ENCODE measurements around the gene ACTR3. TPM values are rescaled to one million over a fixed set of nuclear protein-coding genes. Genes with fewer than 3 reads are reported as not detected.

Gene ACTR3
- total and polyA plus RNA-seq, 2 of the 8 experiments (the other 6 are each of a cell fraction or from before 2014, with no cell fraction given), result 51.7 to 184 TPM

- no peak overlapping the region for H2BK5ac ChIP-seq (ENCODE audit: low read depth, low read length)
- TF ChIP-seq, protein P1, sequence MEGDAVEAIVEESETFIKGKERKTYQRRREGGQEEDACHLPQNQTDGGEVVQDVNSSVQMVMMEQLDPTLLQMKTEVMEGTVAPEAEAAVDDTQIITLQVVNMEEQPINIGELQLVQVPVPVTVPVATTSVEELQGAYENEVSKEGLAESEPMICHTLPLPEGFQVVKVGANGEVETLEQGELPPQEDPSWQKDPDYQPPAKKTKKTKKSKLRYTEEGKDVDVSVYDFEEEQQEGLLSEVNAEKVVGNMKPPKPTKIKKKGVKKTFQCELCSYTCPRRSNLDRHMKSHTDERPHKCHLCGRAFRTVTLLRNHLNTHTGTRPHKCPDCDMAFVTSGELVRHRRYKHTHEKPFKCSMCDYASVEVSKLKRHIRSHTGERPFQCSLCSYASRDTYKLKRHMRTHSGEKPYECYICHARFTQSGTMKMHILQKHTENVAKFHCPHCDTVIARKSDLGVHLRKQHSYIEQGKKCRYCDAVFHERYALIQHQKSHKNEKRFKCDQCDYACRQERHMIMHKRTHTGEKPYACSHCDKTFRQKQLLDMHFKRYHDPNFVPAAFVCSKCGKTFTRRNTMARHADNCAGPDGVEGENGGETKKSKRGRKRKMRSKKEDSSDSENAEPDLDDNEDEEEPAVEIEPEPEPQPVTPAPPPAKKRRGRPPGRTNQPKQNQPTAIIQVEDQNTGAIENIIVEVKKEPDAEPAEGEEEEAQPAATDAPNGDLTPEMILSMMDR (IDR thresholded peaks at IDR 0.05; ENCODE audit: control extremely low read depth in 1 of 3, insufficient read depth in 1 of 3, low read depth in 1 of 3, low read length in 3 of 3), result no peak
- TF ChIP-seq SRF (IDR thresholded peaks at IDR 0.05; ENCODE audit: low read depth, low read length), result no peak
- TF ChIP-seq TEAD4 (IDR thresholded peaks at IDR 0.05; ENCODE audit: low read depth, low read length), result no peak
- TF ChIP-seq CTBP2 (IDR thresholded peaks at IDR 0.05; ENCODE audit: borderline replicate concordance, insufficient read depth, insufficient read length, low read length), result no peak
- no peak for TF ChIP-seq GTF2F1 (IDR thresholded peaks at IDR 0.05; ENCODE audit: borderline replicate concordance, low read depth, low read length)
- TF ChIP-seq YY1 (IDR thresholded peaks at IDR 0.05; ENCODE audit: low read depth, low read length), result no peak
- no peak for TF ChIP-seq JUND (IDR thresholded peaks at IDR 0.05; ENCODE audit: low read length)
- no peak for TF ChIP-seq BACH1 (IDR thresholded peaks at IDR 0.05; ENCODE audit: low read length)
- H2BK20ac ChIP-seq (ENCODE audit: low read length), result no peak overlapping the region
- no peaks in the 10 kb centered on the region for H4K20me1 ChIP-seq (replicated peaks in 1 of 2; ENCODE audit: control insufficient read depth in 1 of 2, insufficient read depth in 2 of 2, low read length in 2 of 2)
- ChIA-PET CTCF (ENCODE audit: partially characterized antibody) (interaction anchor here (1.4 to 1.6 kb wide), 2 partner anchors 8 to 18 kb away, joined by 4 to 5 read pairs; no protein-coding TSS in a partner anchor), POLR2A (ENCODE audit: partially characterized antibody) (no interaction called here)
- H3K9me3 ChIP-seq (ENCODE audit: insufficient read depth in 2 of 2, low read depth in 1 of 2, low read length in 1 of 2), result no peaks in the 10 kb centered on the region
- H3K23ac ChIP-seq (ENCODE audit: insufficient read length), result no peak overlapping the region
- H4K5ac ChIP-seq (ENCODE audit: insufficient read length, low read depth, low read length), result no peak overlapping the region
- FAIRE-seq (no peak), DNase-seq (ENCODE audit: low read depth in 1 of 2, low spot score in 2 of 2) (no peak)
- H3K79me1 ChIP-seq (ENCODE audit: low read depth, low read length), result no peaks in the 10 kb centered on the region
- H3K4me1 ChIP-seq (replicated peaks in 1 of 4; ENCODE audit: control insufficient read depth in 3 of 4, insufficient read depth in 4 of 4, low read length in 3 of 4), result no peaks in the 10 kb centered on the region
- H3K4ac ChIP-seq (replicated peaks; ENCODE audit: insufficient read length, low read depth, low read length), result no peak overlapping the region
- no peak overlapping the region for H3K4me3 ChIP-seq (ENCODE audit: extremely low read depth in 1 of 4, insufficient read depth in 2 of 4, low read depth in 3 of 4, low read length in 4 of 4)
- H3K27ac ChIP-seq (ENCODE audit: low read depth, low read length), result no peak overlapping the region
- H2AFZ ChIP-seq (ENCODE audit: low read length), result no peak overlapping the region
- H4K8ac ChIP-seq (ENCODE audit: extremely low read depth, insufficient read depth, low read length), result no peak overlapping the region
- no peak overlapping the region for H3K56ac ChIP-seq (replicated peaks; ENCODE audit: insufficient read length, low read depth, low read length)
- 88% methylated on average over 5 of the region's 5 CpGs; no CpG with 5 or more reads in 1 of the 2 experiments for WGBS, 2 experiments (ENCODE audit: extremely low coverage in 1 of 2, insufficient coverage in 1 of 2, insufficient read length in 1 of 2, insufficient replicate concordance in 2 of 2, low coverage in 1 of 2, low lambda C conversion rate in 2 of 2, missing lambda C conversion rate in 1 of 2)
- no peaks in the 10 kb centered on the region for H3K23me2 ChIP-seq (ENCODE audit: low read depth, low read length)
- H3K36me3 ChIP-seq (ENCODE audit: control insufficient read depth in 2 of 4, insufficient read depth in 4 of 4, low read length in 3 of 4), result peaks cover 0 to 3% (median 0%) of the 10 kb centered on the region in 4 experiments; a peak in 1 of 8 replicates
- no peak overlapping the region for H3K18ac ChIP-seq (ENCODE audit: extremely low read depth, low read length)
- H2BK12ac ChIP-seq (ENCODE audit: low read depth, low read length), result no peak overlapping the region
- H2BK120ac ChIP-seq (replicated peaks; ENCODE audit: low read depth, low read length), result no peak overlapping the region
- no peaks in the 10 kb centered on the region for H3K27me3 ChIP-seq (replicated peaks in 1 of 4; ENCODE audit: control insufficient read depth in 3 of 4, extremely low read depth in 1 of 4, insufficient read depth in 3 of 4, low read length in 3 of 4)
- H4K91ac ChIP-seq (replicated peaks; ENCODE audit: insufficient read length, low read length), result no peak overlapping the region
- no peaks in the 10 kb centered on the region for H3K79me2 ChIP-seq (ENCODE audit: control insufficient read depth in 1 of 2, insufficient read depth in 2 of 2, low read length in 2 of 2)
- H3K9ac ChIP-seq (replicated peaks in 1 of 4; ENCODE audit: extremely low read depth in 1 of 4, low read depth in 3 of 4, low read length in 3 of 4), result no peak overlapping the region
- H2BK15ac ChIP-seq (ENCODE audit: low read length), result no peak overlapping the region
- H3K14ac ChIP-seq (ENCODE audit: insufficient read length), result no peak overlapping the region
- H3K4me2 ChIP-seq (ENCODE audit: insufficient read depth in 1 of 2, low read depth in 2 of 2, low read length in 2 of 2), result no peak overlapping the region
- no peak overlapping the region for H2AK5ac ChIP-seq (ENCODE audit: low read depth, low read length)
Measured at GRCh38 chr2:113961000-113961399, 71.1 kb downstream of the ACTR3 start.
